BE2C (cell line): Measurements from ENCODE around the gene DBH. TPM values are rescaled to one million over a fixed set of nuclear protein-coding genes. Genes with fewer than 3 reads are reported as not detected.

Experiments used
- DNase-seq: peaks from one replicate; pipeline ENCODE4 v3.0.0-alpha.2; 2020
- H3K27me3 ChIP-seq: fragments of 250-450 bp; sonication (Bioruptor Pico); 2 replicates; pipeline ENCODE4 v1.5.1; 2020; ENCODE audit warnings: mild to moderate bottlenecking
- H3K36me3 ChIP-seq: fragments of 250-450 bp; sonication (Bioruptor Pico); 2 replicates; pipeline ENCODE4 v1.5.1; 2020; ENCODE audit warnings: mild to moderate bottlenecking
- H3K4me1 ChIP-seq: fragments of 250-450 bp; sonication (Bioruptor Pico); 2 replicates; pipeline ENCODE4 v1.5.1; 2020
- H3K4me3 ChIP-seq: 2 replicates; pipeline ENCODE4 v1.5.1; 2011; ENCODE audit warnings: low read depth, low read length
- H3K9me3 ChIP-seq: fragments of 250-450 bp; sonication (Bioruptor Pico); 2 replicates; pipeline ENCODE4 v1.5.1; 2020
- CTCF ChIP-seq: IDR thresholded peaks from 2 replicates; pipeline ENCODE4 v1.5.1; 2012; ENCODE audit warnings: mild to moderate bottlenecking, low read depth, low read length
- polyA plus RNA-seq: library from polyadenylated mRNA; unstranded; fragments of >200 nt; gene quantifications from one replicate; pipeline ENCODE4 v1.2.1, GENCODE V29; 2012; ENCODE audit warnings: low read depth, missing spikeins; ENCODE audit not compliant: insufficient read length, insufficient read depth

DBH gene
- polyA plus RNA-seq, result 42.7 TPM

GRCh38 chr9:133635533-133636531 is at the start of gene DBH:
DBH (plus strand) TSS chr9:133636363; CDS start chr9:133636372, 9 bp downstream.
- Histone ChIP-seq H3K36me3 (peaks cover 20% of the 10 kb centered on the region), H3K4me1 (peaks cover 52% of the 10 kb centered on the region), H3K27me3 (no peaks in the 10 kb centered on the region), H3K4me3 (peak within 1 kb of the TSS; percentile 80), H3K9me3 (no peaks in the 10 kb centered on the region)
- no peak for TF ChIP-seq CTCF
- peak; percentile 94 for DNase-seq

DNA sequence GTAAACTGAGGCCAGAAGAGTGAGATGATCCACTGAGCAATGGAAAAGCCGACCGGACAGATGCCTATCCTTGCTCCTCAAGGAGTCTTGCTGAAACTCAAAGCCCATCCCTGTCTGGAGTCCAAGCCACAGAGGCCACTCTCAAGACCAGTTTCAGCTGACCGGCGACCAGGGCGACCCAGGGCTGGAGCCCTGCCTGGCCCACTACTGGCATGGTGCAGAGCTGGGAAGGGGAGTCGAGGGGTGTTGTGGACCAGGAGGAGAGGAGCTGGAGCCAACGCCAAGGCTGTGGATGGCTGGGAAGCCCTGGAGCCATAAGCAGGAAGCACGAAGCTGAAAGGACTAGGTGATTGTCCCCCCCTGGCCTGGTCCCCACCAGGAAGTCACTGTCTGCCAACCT is 49.1 kb upstream of the DBH start:
- no peaks in the 10 kb centered on the region for H3K36me3 ChIP-seq
- DNase-seq, result no peak
- peaks cover 50% of the 10 kb centered on the region for H3K4me1 ChIP-seq
- H3K9me3 ChIP-seq, result no peaks in the 10 kb centered on the region
- H3K27me3 ChIP-seq, result no peaks in the 10 kb centered on the region
- no peak for TF ChIP-seq CTCF
- H3K4me3 ChIP-seq, result no peak overlapping the region

DNA sequence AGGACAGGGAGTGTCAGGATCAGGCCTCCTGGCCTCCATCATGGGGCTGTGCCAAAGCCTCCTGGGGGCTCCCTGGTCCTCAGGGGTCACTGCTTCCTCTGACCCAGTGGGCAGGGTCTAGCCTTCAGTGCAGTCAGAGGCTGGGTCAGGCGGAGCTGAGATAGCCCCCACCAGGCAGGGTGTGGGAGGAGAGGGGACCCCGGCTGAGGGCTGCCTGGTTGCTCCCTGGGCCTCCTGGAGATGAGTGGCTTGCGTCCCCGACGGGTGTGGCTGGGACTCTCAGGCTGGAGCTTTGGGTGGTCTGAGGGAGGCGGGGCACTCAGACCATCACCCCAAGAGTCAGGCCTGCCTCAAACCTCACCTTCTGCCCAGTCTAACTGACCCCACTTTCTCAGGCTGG is 48.7 kb upstream of the DBH start:
- H3K27me3 ChIP-seq, result no peaks in the 10 kb centered on the region
- H3K4me1 ChIP-seq, result peaks cover 46% of the 10 kb centered on the region
- no peak overlapping the region for H3K4me3 ChIP-seq
- no peak for TF ChIP-seq CTCF
- no peaks in the 10 kb centered on the region for H3K36me3 ChIP-seq
- H3K9me3 ChIP-seq, result no peaks in the 10 kb centered on the region
- no peak for DNase-seq

- peak; percentile 82 for TF ChIP-seq CTCF
- no peak for DNase-seq
- peaks cover 24% of the 10 kb centered on the region for H3K4me1 ChIP-seq
- no peak overlapping the region for H3K4me3 ChIP-seq
- H3K36me3 ChIP-seq, result peaks cover 2% of the 10 kb centered on the region; the same call in 1 of the 2 replicates
- no peaks in the 10 kb centered on the region for H3K9me3 ChIP-seq
- no peaks in the 10 kb centered on the region for H3K27me3 ChIP-seq
These were observed 46.5 kb upstream of the DBH start for GRCh38 chr9:133589454-133590227.

- Histone ChIP-seq H3K36me3 (peaks cover 3% of the 10 kb centered on the region; the same call in 1 of the 2 replicates), H3K9me3 (no peaks in the 10 kb centered on the region), H3K4me3 (no peak overlapping the region), H3K4me1 (peaks cover 17% of the 10 kb centered on the region), H3K27me3 (no peaks in the 10 kb centered on the region)
- no peak for TF ChIP-seq CTCF
- DNase-seq, result no peak
These were observed 45.8 kb upstream of the DBH start for GRCh38 chr9:133590231-133590855.
